ENCODE data around the gene RASL11B.

The RASL11B gene

GRCh38 chr4:52883707-52884669 is 21.9 kb downstream of the RASL11B start:
- H3K4me1 ChIP-seq (ENCODE audit: control insufficient read depth in 1 of 2, insufficient read depth in 1 of 2, low read depth in 1 of 2, low read length in 1 of 2), result no peaks in the 10 kb centered on the region
- no peak overlapping the region for H3K27ac ChIP-seq
- no peak for TF ChIP-seq CTCF (IDR thresholded peaks at IDR 0.05)
- no peak overlapping the region for H3K4me3 ChIP-seq (ENCODE audit: low read depth in 1 of 2, low read length in 1 of 2)
- H3K36me3 ChIP-seq, result no peaks in the 10 kb centered on the region
- H3K27me3 ChIP-seq, result no peaks in the 10 kb centered on the region
- peaks cover 3% of the 10 kb centered on the region for H3K9me3 ChIP-seq

DNA sequence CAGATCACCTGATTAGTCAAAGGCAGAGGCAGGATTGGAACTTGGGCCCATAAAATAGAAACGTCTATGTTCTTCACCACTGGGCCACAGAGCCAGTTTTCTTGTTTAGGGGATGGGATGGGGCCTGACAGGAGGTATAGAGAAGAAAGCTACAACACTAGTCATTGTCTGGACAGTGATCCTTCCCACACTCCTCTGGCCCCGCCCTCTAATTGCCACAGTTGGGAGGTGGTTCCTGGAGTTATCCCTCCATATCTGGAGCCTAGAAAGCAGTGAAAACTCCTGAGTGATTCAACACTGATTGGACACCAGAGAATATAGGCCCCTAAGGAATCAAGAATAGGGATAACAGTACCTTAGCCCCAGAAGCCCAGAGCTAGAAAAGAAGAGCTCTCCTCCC is 22.9 kb downstream of the RASL11B start:
- Histone ChIP-seq H3K4me1 (ENCODE audit: control insufficient read depth in 1 of 2, insufficient read depth in 1 of 2, low read depth in 1 of 2, low read length in 1 of 2) (no peaks in the 10 kb centered on the region), H3K27ac (no peak overlapping the region), H3K4me3 (ENCODE audit: low read depth in 1 of 2, low read length in 1 of 2) (no peak overlapping the region), H3K36me3 (no peaks in the 10 kb centered on the region), H3K27me3 (no peaks in the 10 kb centered on the region), H3K9me3 (peaks cover 3% of the 10 kb centered on the region)
- no peak for TF ChIP-seq CTCF (IDR thresholded peaks at IDR 0.05)

GRCh38 chr4:52889354-52889753 is 27.2 kb downstream of the RASL11B start:
- no peak overlapping the region for H3K27ac ChIP-seq
- H3K27me3 ChIP-seq, result no peaks in the 10 kb centered on the region
- no peak overlapping the region for H3K4me3 ChIP-seq (ENCODE audit: low read depth in 1 of 2, low read length in 1 of 2)
- H3K4me1 ChIP-seq (ENCODE audit: control insufficient read depth in 1 of 2, insufficient read depth in 1 of 2, low read depth in 1 of 2, low read length in 1 of 2), result no peaks in the 10 kb centered on the region
- TF ChIP-seq CTCF (IDR thresholded peaks at IDR 0.05), result no peak
- H3K9me3 ChIP-seq, result peaks cover 3% of the 10 kb centered on the region
- H3K36me3 ChIP-seq, result no peaks in the 10 kb centered on the region

- Histone ChIP-seq H3K36me3 (no peaks in the 10 kb centered on the region), H3K4me3 (ENCODE audit: low read depth in 1 of 2, low read length in 1 of 2) (no peak overlapping the region), H3K27ac (no peak overlapping the region), H3K9me3 (peaks cover 3% of the 10 kb centered on the region), H3K27me3 (no peaks in the 10 kb centered on the region), H3K4me1 (ENCODE audit: control insufficient read depth in 1 of 2, insufficient read depth in 1 of 2, low read depth in 1 of 2, low read length in 1 of 2) (no peaks in the 10 kb centered on the region)
- TF ChIP-seq CTCF (IDR thresholded peaks at IDR 0.05), result no peak
These were observed 27.8 kb downstream of the RASL11B start for GRCh38 chr4:52889778-52890520.

DNA sequence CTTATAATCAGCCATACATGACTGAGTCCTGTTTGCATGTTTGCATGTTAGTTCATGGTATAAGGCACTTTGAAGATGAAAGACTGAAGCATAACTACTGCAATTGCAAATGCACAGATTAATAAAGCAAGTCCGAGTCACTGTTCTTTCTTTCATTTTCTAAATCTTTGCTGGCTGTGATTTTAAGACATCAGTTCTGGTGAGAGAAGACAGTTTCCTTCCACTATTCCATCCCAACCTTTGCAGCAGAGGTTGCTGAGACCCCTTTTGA is 28.3 kb downstream of the RASL11B start:
- Histone ChIP-seq H3K27ac (no peak overlapping the region), H3K9me3 (peaks cover 3% of the 10 kb centered on the region), H3K4me1 (ENCODE audit: control insufficient read depth in 1 of 2, insufficient read depth in 1 of 2, low read depth in 1 of 2, low read length in 1 of 2) (no peaks in the 10 kb centered on the region), H3K4me3 (ENCODE audit: low read depth in 1 of 2, low read length in 1 of 2) (no peak overlapping the region), H3K27me3 (no peaks in the 10 kb centered on the region), H3K36me3 (no peaks in the 10 kb centered on the region)
- no peak for TF ChIP-seq CTCF (IDR thresholded peaks at IDR 0.05)

Data from neutrophil (primary cell).